SIG-M5 (cell line): ENCODE data around the gene VPS37B.
"Not testable (repeated sequence)": the region's sequence is repeated elsewhere in the genome, so short reads cannot be mapped to it uniquely, and the experiment has no call there.

Experiments used
- DNase-seq: peaks from one replicate; lab custom pipeline; 2025; lab: John Stamatoyannopoulos, UW

The VPS37B gene

GRCh38 chr12:122880668-122881067 is 15.3 kb downstream of the VPS37B start:
- DNase-seq: no peak

- DNase-seq: no peak
Observed at GRCh38 chr12:122880155-122880667, 15.7 kb downstream of the VPS37B start.

GRCh38 chr12:122878780-122879612 is 16.9 kb downstream of the VPS37B start:
- DNase-seq: no peak

GRCh38 chr12:122876731-122877130 is 19.2 kb downstream of the VPS37B start:
- DNase-seq: no peak

- not testable (repeated sequence) for DNase-seq
Observed at GRCh38 chr12:122876281-122876680, 19.6 kb downstream of the VPS37B start.

- DNase-seq: no peak
Observed at GRCh38 chr12:122875590-122876220, 20.2 kb downstream of the VPS37B start.

GRCh38 chr12:122874081-122874480 is 21.8 kb downstream of the VPS37B start:
- DNase-seq: no peak

GRCh38 chr12:122873540-122873939 is 22.4 kb downstream of the VPS37B start:
- DNase-seq: no peak

- no peak for DNase-seq
Observed at GRCh38 chr12:122872815-122873361, 23.0 kb downstream of the VPS37B start.

- DNase-seq: peak; percentile 87
Observed at GRCh38 chr12:122871851-122872780, 23.8 kb downstream of the VPS37B start.

GRCh38 chr12:122870867-122871664 is 24.9 kb downstream of the VPS37B start:
- no peak for DNase-seq

GRCh38 chr12:122870163-122870842 is 25.6 kb downstream of the VPS37B start:
- DNase-seq: no peak

GRCh38 chr12:122869207-122869973 is 26.5 kb downstream of the VPS37B start:
- no peak for DNase-seq

- DNase-seq: no peak
Observed at GRCh38 chr12:122868471-122869177, 27.3 kb downstream of the VPS37B start.

- DNase-seq: no peak
Observed at GRCh38 chr12:122867691-122868461, 28.0 kb downstream of the VPS37B start.

- no peak for DNase-seq
Observed at GRCh38 chr12:122866950-122867607, 28.8 kb downstream of the VPS37B start.

- no peak for DNase-seq
Observed at GRCh38 chr12:122866379-122866778, 29.5 kb downstream of the VPS37B start.
